SK-N-SH (cell line): ENCODE data around the gene MYOZ2.
"Not testable (repeated sequence)": the region's sequence is repeated elsewhere in the genome, so short reads cannot be mapped to it uniquely, and the experiment has no call there.

Experiments used
- EP300 ChIP-seq, 2 experiments: IDR thresholded peaks; 2 replicates each; pipeline versions ENCODE4 v1.4.0 to v1.6.1; 2012; ENCODE audit warnings: borderline replicate concordance in 1 of 2, low read depth in 1 of 2, low read length in 1 of 2
- FOSL2 ChIP-seq: IDR thresholded peaks from 2 replicates; pipeline ENCODE4 v1.4.0; 2012; ENCODE audit warnings: low read depth, mild to moderate bottlenecking, moderate library complexity, borderline replicate concordance
- GABPA ChIP-seq: IDR thresholded peaks from 2 replicates; pipeline ENCODE4 v1.4.0; 2012; ENCODE audit warnings: low read depth, mild to moderate bottlenecking
- JUND ChIP-seq: IDR thresholded peaks from 2 replicates; pipeline ENCODE4 v1.4.0; 2012
- NFIC ChIP-seq: IDR thresholded peaks from 2 replicates; pipeline ENCODE4 v1.4.0; 2012; ENCODE audit warnings: borderline replicate concordance
- POLR2AphosphoS5 ChIP-seq: IDR thresholded peaks from 2 replicates; pipeline ENCODE4 v1.6.1; 2012; ENCODE audit warnings: low read depth, low read length
- RAD21 ChIP-seq: IDR thresholded peaks from 2 replicates; pipeline ENCODE4 v1.6.1; 2012; ENCODE audit warnings: mild to moderate bottlenecking, low read length
- TAF1 ChIP-seq: IDR thresholded peaks from 2 replicates; pipeline ENCODE4 v1.6.1; 2012; ENCODE audit warnings: low read depth, mild to moderate bottlenecking, low read length, moderate library complexity, borderline replicate concordance
- TF ChIP-seq, protein P1 (sequence below): fragments of 200-600 bp; sonication (generic); IDR thresholded peaks from 2 replicates; pipeline ENCODE4 v1.6.1; 2017; ENCODE audit warnings: antibody characterized with exemption, mild to moderate bottlenecking, moderate library complexity
- TF ChIP-seq, protein P2 (sequence below): IDR thresholded peaks from 2 replicates; pipeline ENCODE4 v1.6.1; 2012; ENCODE audit warnings: mild to moderate bottlenecking, low read depth, low read length, moderate library complexity
- TF ChIP-seq, protein P3 (sequence below): fragments of 150-350 bp; IDR thresholded peaks from 2 replicates; pipeline ENCODE4 v1.6.1; 2017; ENCODE audit warnings: antibody characterized with exemption, low read length, low read depth, borderline replicate concordance
- TF ChIP-seq, protein P4 (sequence below): IDR thresholded peaks from 2 replicates; pipeline ENCODE4 v1.4.0; 2012; ENCODE audit warnings: low read depth

DNA sequence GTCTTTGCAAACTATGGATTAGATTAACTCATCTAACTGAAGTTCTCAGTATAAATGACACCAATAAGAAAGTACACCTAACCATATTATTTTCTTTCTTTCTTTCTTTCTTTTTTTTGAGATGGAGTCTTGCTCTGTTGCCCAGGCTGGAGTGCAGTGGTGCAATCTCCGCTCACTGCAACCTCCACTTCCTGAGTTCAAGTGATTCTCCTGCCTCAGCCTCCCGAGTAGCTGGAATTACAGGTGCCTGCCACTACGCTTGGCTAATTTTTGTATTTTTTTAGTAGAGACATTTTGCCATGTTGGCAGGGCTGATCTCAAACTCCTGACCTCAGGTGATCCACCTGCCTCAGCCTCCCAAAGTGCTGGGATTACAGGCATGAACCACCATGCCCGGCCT, 5.7 kb downstream of the MYOZ2 start:
- TF ChIP-seq EP300 (IDR thresholded peaks at IDR 0.05; ENCODE audit: borderline replicate concordance in 1 of 2, low read depth in 1 of 2, low read length in 1 of 2); POLR2AphosphoS5; JUND; FOSL2; TAF1; NFIC; RAD21; GABPA: not testable (repeated sequence)
- TF ChIP-seq, protein P1, sequence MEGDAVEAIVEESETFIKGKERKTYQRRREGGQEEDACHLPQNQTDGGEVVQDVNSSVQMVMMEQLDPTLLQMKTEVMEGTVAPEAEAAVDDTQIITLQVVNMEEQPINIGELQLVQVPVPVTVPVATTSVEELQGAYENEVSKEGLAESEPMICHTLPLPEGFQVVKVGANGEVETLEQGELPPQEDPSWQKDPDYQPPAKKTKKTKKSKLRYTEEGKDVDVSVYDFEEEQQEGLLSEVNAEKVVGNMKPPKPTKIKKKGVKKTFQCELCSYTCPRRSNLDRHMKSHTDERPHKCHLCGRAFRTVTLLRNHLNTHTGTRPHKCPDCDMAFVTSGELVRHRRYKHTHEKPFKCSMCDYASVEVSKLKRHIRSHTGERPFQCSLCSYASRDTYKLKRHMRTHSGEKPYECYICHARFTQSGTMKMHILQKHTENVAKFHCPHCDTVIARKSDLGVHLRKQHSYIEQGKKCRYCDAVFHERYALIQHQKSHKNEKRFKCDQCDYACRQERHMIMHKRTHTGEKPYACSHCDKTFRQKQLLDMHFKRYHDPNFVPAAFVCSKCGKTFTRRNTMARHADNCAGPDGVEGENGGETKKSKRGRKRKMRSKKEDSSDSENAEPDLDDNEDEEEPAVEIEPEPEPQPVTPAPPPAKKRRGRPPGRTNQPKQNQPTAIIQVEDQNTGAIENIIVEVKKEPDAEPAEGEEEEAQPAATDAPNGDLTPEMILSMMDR = not testable (repeated sequence)
- TF ChIP-seq, protein P2, sequence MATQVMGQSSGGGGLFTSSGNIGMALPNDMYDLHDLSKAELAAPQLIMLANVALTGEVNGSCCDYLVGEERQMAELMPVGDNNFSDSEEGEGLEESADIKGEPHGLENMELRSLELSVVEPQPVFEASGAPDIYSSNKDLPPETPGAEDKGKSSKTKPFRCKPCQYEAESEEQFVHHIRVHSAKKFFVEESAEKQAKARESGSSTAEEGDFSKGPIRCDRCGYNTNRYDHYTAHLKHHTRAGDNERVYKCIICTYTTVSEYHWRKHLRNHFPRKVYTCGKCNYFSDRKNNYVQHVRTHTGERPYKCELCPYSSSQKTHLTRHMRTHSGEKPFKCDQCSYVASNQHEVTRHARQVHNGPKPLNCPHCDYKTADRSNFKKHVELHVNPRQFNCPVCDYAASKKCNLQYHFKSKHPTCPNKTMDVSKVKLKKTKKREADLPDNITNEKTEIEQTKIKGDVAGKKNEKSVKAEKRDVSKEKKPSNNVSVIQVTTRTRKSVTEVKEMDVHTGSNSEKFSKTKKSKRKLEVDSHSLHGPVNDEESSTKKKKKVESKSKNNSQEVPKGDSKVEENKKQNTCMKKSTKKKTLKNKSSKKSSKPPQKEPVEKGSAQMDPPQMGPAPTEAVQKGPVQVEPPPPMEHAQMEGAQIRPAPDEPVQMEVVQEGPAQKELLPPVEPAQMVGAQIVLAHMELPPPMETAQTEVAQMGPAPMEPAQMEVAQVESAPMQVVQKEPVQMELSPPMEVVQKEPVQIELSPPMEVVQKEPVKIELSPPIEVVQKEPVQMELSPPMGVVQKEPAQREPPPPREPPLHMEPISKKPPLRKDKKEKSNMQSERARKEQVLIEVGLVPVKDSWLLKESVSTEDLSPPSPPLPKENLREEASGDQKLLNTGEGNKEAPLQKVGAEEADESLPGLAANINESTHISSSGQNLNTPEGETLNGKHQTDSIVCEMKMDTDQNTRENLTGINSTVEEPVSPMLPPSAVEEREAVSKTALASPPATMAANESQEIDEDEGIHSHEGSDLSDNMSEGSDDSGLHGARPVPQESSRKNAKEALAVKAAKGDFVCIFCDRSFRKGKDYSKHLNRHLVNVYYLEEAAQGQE = not testable (repeated sequence)
- TF ChIP-seq, protein P3, sequence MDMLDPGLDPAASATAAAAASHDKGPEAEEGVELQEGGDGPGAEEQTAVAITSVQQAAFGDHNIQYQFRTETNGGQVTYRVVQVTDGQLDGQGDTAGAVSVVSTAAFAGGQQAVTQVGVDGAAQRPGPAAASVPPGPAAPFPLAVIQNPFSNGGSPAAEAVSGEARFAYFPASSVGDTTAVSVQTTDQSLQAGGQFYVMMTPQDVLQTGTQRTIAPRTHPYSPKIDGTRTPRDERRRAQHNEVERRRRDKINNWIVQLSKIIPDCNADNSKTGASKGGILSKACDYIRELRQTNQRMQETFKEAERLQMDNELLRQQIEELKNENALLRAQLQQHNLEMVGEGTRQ = not testable (repeated sequence)
- TF ChIP-seq, protein P4, sequence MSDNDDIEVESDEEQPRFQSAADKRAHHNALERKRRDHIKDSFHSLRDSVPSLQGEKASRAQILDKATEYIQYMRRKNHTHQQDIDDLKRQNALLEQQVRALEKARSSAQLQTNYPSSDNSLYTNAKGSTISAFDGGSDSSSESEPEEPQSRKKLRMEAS = not testable (repeated sequence)
